Measurements from ENCODE around the gene C6orf52. TPM values are rescaled to one million over a fixed set of nuclear protein-coding genes. Genes with fewer than 3 reads are reported as not detected.

Gene C6orf52
- total RNA-seq, 1 donor from 2014 or later, result 0.82 TPM

GRCh38 chr6:10659699-10660348 is 34.6 kb downstream of the C6orf52 start:
- FAIRE-seq, result no peak
- DNase-seq (ENCODE audit: low spot score in 2 of 2), result no peak

- no peak for FAIRE-seq
- DNase-seq (ENCODE audit: low spot score in 2 of 2), result no peak
Observed at GRCh38 chr6:10658910-10659698, 35.3 kb downstream of the C6orf52 start.

GRCh38 chr6:10655508-10656055 is 38.8 kb downstream of the C6orf52 start:
- no peak for FAIRE-seq
- DNase-seq (ENCODE audit: low spot score in 2 of 2), result no peak

GRCh38 chr6:10644225-10644624 is 50.2 kb downstream of the C6orf52 start:
- no peak for FAIRE-seq

GRCh38 chr6:10643201-10643651 is 51.2 kb downstream of the C6orf52 start:
- DNase-seq (ENCODE audit: low spot score in 2 of 2) (no peak), FAIRE-seq (no peak)

More at GRCh38 chr6:10644225-10644624, 50.2 kb downstream of the C6orf52 start:
- no peak for DNase-seq (ENCODE audit: low spot score in 2 of 2)

GRCh38 chr6:10641528-10641927 is 52.9 kb downstream of the C6orf52 start:
- no peak for FAIRE-seq
- DNase-seq (ENCODE audit: low spot score in 2 of 2), result no peak

- DNase-seq (ENCODE audit: low spot score in 2 of 2) (no peak), FAIRE-seq (no peak)
Observed at GRCh38 chr6:10640412-10640811, 54.0 kb downstream of the C6orf52 start.

- DNase-seq (ENCODE audit: low spot score in 2 of 2) (no peak), FAIRE-seq (no peak)
Observed at GRCh38 chr6:10633216-10633615, 61.2 kb downstream of the C6orf52 start.

GRCh38 chr6:10630178-10630577 is 64.2 kb downstream of the C6orf52 start:
- FAIRE-seq (no peak), DNase-seq (ENCODE audit: low spot score in 2 of 2) (no peak)

GRCh38 chr6:10627800-10628199 is 66.6 kb downstream of the C6orf52 start:
- DNase-seq (ENCODE audit: low spot score in 2 of 2) (no peak), FAIRE-seq (no peak)

- FAIRE-seq (no peak), DNase-seq (ENCODE audit: low spot score in 2 of 2) (no peak)
Observed at GRCh38 chr6:10626154-10626741, 68.2 kb downstream of the C6orf52 start.

- FAIRE-seq (no peak), DNase-seq (ENCODE audit: low spot score in 2 of 2) (no peak)
Observed at GRCh38 chr6:10624836-10625235, 69.6 kb downstream of the C6orf52 start.

GRCh38 chr6:10621847-10622246 is 72.6 kb downstream of the C6orf52 start:
- DNase-seq (ENCODE audit: low spot score in 2 of 2), result no peak
- FAIRE-seq, result no peak

Small RNAs within 50 kb of the gene (small RNA-seq; reads per million reads assigned to genes)
- gene RF00019, result not detected

Other genes with a start within 250 kb of the C6orf52 start
- 19.2 TPM for gene GCNT2, start 173.3 kb downstream of the C6orf52 start, total RNA-seq
- gene PAK1IP1, start 356 bp upstream of the C6orf52 start, total RNA-seq, result 32.2 TPM
- 46.5 TPM for gene TMEM14C, start 28.5 kb upstream of the C6orf52 start, total RNA-seq
- gene TMEM14B, start 53.2 kb upstream of the C6orf52 start, total RNA-seq, result 58.3 TPM
- gene MAK, start 143.9 kb upstream of the C6orf52 start, total RNA-seq, result under 0.01 TPM
- gene GCM2, start 187.4 kb upstream of the C6orf52 start, total RNA-seq, result not detected
- gene SYCP2L, start 192.4 kb upstream of the C6orf52 start, total RNA-seq, result 5.7 TPM